Fibroblast of villous mesenchyme (primary cell): Measurements from ENCODE around the gene BCO1. TPM values are rescaled to one million over a fixed set of nuclear protein-coding genes. Genes with fewer than 3 reads are reported as not detected.
"Not testable (repeated sequence)": the region's sequence is repeated elsewhere in the genome, so short reads cannot be mapped to it uniquely, and the experiment has no call there.

Experiments used
- DNase-seq: peaks from one replicate; pipeline ENCODE4 v3.0.0-alpha.2; 2010; ENCODE audit warnings: low read depth
- H3K4me3 ChIP-seq: 2 replicates; pipeline ENCODE4 v1.5.1; 2011; ENCODE audit warnings: low read depth, mild to moderate bottlenecking, low read length
- CTCF ChIP-seq: IDR thresholded peaks from 2 replicates; pipeline ENCODE4 v1.5.1; 2012; ENCODE audit warnings: low read depth, mild to moderate bottlenecking, low read length; ENCODE audit not compliant: insufficient read depth
- total RNA-seq: library from RNA; depleted of rRNA; stranded (reverse); fragments of >200 nt; gene quantifications from 2 replicates; pipeline ENCODE4 v1.2.3, GENCODE V29; 2012

Gene BCO1
- total RNA-seq, 1 donor: not detected

GRCh38 chr16:81216706-81217105, 21.8 kb upstream of the BCO1 start:
- H3K4me3 ChIP-seq: no peak overlapping the region
- TF ChIP-seq CTCF: no peak
- DNase-seq: no peak

GRCh38 chr16:81219151-81219550, 19.3 kb upstream of the BCO1 start:
- no peak overlapping the region for H3K4me3 ChIP-seq
- no peak for TF ChIP-seq CTCF
- DNase-seq: no peak

GRCh38 chr16:81220349-81220748, 18.1 kb upstream of the BCO1 start:
- no peak for TF ChIP-seq CTCF
- no peak for DNase-seq
- no peak overlapping the region for H3K4me3 ChIP-seq

GRCh38 chr16:81221731-81222130, 16.8 kb upstream of the BCO1 start:
- no peak for TF ChIP-seq CTCF
- H3K4me3 ChIP-seq: no peak overlapping the region
- DNase-seq: no peak

- peak; percentile 28 for DNase-seq
- no peak overlapping the region for H3K4me3 ChIP-seq
- no peak for TF ChIP-seq CTCF
Measured at GRCh38 chr16:81224824-81225223, 13.7 kb upstream of the BCO1 start.

GRCh38 chr16:81225697-81226096, 12.8 kb upstream of the BCO1 start:
- H3K4me3 ChIP-seq, DNase-seq: not testable (repeated sequence)

- no peak for DNase-seq
- TF ChIP-seq CTCF: no peak
- H3K4me3 ChIP-seq: no peak overlapping the region
Measured at GRCh38 chr16:81227785-81228184, 10.7 kb upstream of the BCO1 start.
